ENCODE measurements around the gene UBE4B.

UBE4B gene

DNA sequence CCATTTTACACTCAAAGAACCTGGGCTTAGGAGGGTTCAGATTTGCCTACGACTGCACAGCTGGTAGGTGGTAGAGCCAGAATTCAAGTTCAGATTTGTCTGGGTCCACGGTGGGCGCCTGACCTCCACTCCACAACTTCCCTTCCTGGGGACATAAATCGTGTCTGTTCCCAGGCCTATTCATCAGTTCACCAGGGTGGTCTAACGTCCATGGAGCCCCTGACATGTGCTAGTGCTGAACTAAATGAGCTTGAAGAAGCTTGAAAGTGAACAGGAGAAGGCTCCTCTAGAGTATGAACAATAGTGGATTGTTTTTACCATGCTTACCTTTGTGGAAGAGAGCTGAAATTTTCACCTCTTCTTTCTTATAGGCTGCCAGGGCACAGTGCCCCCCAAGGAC is 145.1 kb downstream of the UBE4B start:
- DNase-seq, result no peak
- Histone ChIP-seq H3K4me1 (ENCODE audit: control extremely low read depth in 1 of 4, control insufficient read depth in 4 of 4, insufficient read depth in 4 of 4, low read length in 3 of 4) (no peaks in the 10 kb centered on the region), H3K27me3 (replicated peaks in 2 of 5; ENCODE audit: control insufficient read depth in 4 of 5, insufficient read depth in 5 of 5, low read length in 4 of 5) (no peaks in the 10 kb centered on the region), H3K36me3 (ENCODE audit: control insufficient read depth in 4 of 4, insufficient read depth in 4 of 4, low read length in 3 of 4) (peaks cover 10 to 46% (median 34%) of the 10 kb centered on the region in 4 experiments), H3K27ac (ENCODE audit: insufficient read depth in 1 of 2, low read depth in 1 of 2, low read length in 2 of 2, poor library complexity in 1 of 2, severe bottlenecking in 2 of 2) (no peak overlapping the region), H3K9me3 (ENCODE audit: control extremely low read depth in 1 of 5, control insufficient read depth in 4 of 5, insufficient read depth in 2 of 5, low read depth in 1 of 5, low read length in 4 of 5) (peaks cover 0 to 4% (median 1%) of the 10 kb centered on the region in 5 experiments), H3K4me3 (ENCODE audit: control insufficient read depth in 1 of 7, extremely low read depth in 1 of 7, insufficient read depth in 4 of 7, low read depth in 2 of 7, low read length in 6 of 7) (no peak overlapping the region)
- ChIA-PET POLR2A (no interaction called here), CTCF (no interaction called here)
- WGBS (ENCODE audit: insufficient coverage), result 58% methylated on average over 5 of the region's 5 CpGs

DNA sequence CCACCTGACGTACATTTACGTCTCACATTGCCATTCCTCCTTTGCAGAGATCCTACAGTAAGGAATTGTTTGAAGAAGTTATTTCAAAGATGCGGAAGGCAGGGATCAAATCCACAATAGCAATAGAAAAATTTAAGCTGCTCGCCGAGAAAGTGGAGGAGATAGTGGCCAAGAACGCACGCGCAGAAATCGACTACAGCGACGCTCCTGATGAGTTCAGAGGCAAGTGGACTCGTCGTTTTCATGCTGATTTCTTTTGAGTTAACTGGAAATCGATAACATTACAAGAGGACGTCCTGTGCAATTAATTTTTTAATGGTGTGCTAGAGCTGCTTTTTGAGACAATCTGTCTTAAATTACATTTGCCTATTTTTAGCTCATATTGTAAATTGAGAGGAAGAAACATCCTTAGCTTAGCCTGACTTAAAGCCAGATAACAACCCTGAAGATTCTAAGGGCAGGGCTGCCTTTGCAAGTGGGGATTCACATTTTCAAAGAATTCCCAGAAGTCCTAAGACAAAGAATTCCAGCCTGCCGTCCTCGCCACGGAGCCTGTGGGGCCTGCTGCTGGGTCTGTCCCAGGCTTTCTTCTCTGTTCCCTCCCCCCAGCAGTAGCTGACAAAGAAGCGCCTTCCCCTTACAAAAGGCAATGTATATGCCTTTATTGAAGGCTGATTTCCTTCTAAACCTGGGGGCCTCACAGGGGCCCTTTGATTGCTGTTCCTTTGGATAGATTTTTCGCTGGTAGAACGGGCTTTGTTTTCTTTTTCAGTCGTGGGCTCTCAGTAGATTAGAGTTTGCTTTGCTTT is 146.0 kb downstream of the UBE4B start:
- no peaks in the 10 kb centered on the region for H3K27me3 ChIP-seq (replicated peaks in 2 of 5; ENCODE audit: control insufficient read depth in 4 of 5, insufficient read depth in 5 of 5, low read length in 4 of 5)
- H3K4me1 ChIP-seq (ENCODE audit: control extremely low read depth in 1 of 4, control insufficient read depth in 4 of 4, insufficient read depth in 4 of 4, low read length in 3 of 4), result no peaks in the 10 kb centered on the region
- ChIA-PET POLR2A (no interaction called here), CTCF (no interaction called here)
- DNase-seq, result no peak
- 98% methylated on average over 20 of the region's 22 CpGs for WGBS (ENCODE audit: insufficient coverage)
- H3K9me3 ChIP-seq (ENCODE audit: control extremely low read depth in 1 of 5, control insufficient read depth in 4 of 5, insufficient read depth in 2 of 5, low read depth in 1 of 5, low read length in 4 of 5), result peaks cover 0 to 4% (median 1%) of the 10 kb centered on the region in 5 experiments
- no peak overlapping the region for H3K4me3 ChIP-seq (ENCODE audit: control insufficient read depth in 1 of 7, extremely low read depth in 1 of 7, insufficient read depth in 4 of 7, low read depth in 2 of 7, low read length in 6 of 7)
- H3K36me3 ChIP-seq (ENCODE audit: control insufficient read depth in 4 of 4, insufficient read depth in 4 of 4, low read length in 3 of 4), result peaks cover 10 to 40% (median 29%) of the 10 kb centered on the region in 4 experiments
- no peak overlapping the region for H3K27ac ChIP-seq (ENCODE audit: insufficient read depth in 1 of 2, low read depth in 1 of 2, low read length in 2 of 2, poor library complexity in 1 of 2, severe bottlenecking in 2 of 2)

DNA sequence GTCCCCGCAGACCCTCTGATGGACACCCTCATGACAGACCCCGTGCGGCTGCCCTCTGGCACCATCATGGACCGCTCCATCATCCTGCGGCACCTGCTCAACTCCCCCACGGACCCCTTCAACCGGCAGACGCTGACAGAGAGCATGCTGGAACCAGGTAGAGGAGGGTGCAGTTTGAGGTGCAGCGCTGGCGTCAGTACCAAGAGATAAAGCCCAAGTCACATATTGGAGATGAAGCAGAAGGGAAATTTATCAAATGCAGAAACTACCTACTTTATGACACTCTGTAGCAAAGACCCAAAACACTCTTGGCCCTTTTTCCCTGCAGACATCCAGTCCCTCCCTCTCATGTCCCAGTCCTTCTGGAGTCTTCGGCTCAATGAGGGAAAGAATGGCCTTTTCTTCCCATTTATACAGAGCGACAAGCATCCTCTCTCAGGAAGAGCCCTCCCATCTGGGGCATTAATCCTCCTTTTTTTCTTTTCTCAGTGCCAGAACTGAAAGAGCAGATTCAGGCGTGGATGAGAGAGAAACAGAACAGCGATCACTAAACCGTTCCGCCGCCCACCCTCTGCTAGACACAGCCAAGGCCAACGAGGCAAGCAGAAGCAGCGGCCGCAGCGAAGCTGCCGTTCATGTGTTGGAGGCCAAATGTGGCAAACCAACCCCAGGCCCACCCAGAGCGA is 146.8 kb downstream of the UBE4B start:
- H3K4me3 ChIP-seq (ENCODE audit: control insufficient read depth in 1 of 7, extremely low read depth in 1 of 7, insufficient read depth in 4 of 7, low read depth in 2 of 7, low read length in 6 of 7), result no peak overlapping the region
- 96% methylated on average over 18 of the region's 23 CpGs for WGBS (ENCODE audit: insufficient coverage)
- H3K36me3 ChIP-seq (ENCODE audit: control insufficient read depth in 4 of 4, insufficient read depth in 4 of 4, low read length in 3 of 4), result peaks cover 10 to 38% (median 28%) of the 10 kb centered on the region in 4 experiments
- ChIA-PET POLR2A (no interaction called here), CTCF (no interaction called here)
- H3K9me3 ChIP-seq (ENCODE audit: control extremely low read depth in 1 of 5, control insufficient read depth in 4 of 5, insufficient read depth in 2 of 5, low read depth in 1 of 5, low read length in 4 of 5), result peaks cover 0 to 4% (median 1%) of the 10 kb centered on the region in 5 experiments
- H3K4me1 ChIP-seq (ENCODE audit: control extremely low read depth in 1 of 4, control insufficient read depth in 4 of 4, insufficient read depth in 4 of 4, low read length in 3 of 4), result no peaks in the 10 kb centered on the region
- no peak for DNase-seq
- H3K27me3 ChIP-seq (replicated peaks in 2 of 5; ENCODE audit: control insufficient read depth in 4 of 5, insufficient read depth in 5 of 5, low read length in 4 of 5), result no peaks in the 10 kb centered on the region
- no peak overlapping the region for H3K27ac ChIP-seq (ENCODE audit: insufficient read depth in 1 of 2, low read depth in 1 of 2, low read length in 2 of 2, poor library complexity in 1 of 2, severe bottlenecking in 2 of 2)

DNA sequence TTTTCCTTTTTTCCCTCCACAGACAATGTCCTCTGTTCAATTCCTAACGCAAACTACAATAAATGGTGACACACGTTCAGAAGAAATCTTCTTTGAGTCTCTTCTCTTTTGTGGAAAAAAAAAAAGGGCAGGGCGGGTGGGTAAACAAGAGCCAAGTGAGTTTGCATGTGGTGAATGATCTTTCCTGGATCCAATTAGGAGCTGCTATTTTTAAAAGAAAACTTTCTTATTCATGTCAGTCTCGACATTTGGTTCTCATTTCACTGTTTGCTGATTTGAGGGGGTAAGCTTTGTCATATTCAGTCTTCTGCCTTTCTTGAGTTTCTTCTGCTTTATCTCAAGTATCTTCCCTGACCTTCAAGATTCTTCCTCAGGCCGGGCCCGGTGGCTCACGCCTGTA is 148.4 kb downstream of the UBE4B start:
- H3K27me3 ChIP-seq (replicated peaks in 2 of 5; ENCODE audit: control insufficient read depth in 4 of 5, insufficient read depth in 5 of 5, low read length in 4 of 5), result no peaks in the 10 kb centered on the region
- ChIA-PET CTCF (no interaction called here), POLR2A (interaction anchor here (0.7 kb wide), 1 partner anchor 24 kb away, joined by 3 read pairs; no protein-coding TSS in a partner anchor)
- peaks cover under 1 to 25% (median 20%) of the 10 kb centered on the region in 4 experiments for H3K36me3 ChIP-seq (ENCODE audit: control insufficient read depth in 4 of 4, insufficient read depth in 4 of 4, low read length in 3 of 4)
- no peak overlapping the region for H3K27ac ChIP-seq (ENCODE audit: insufficient read depth in 1 of 2, low read depth in 1 of 2, low read length in 2 of 2, poor library complexity in 1 of 2, severe bottlenecking in 2 of 2)
- H3K4me1 ChIP-seq (ENCODE audit: control extremely low read depth in 1 of 4, control insufficient read depth in 4 of 4, insufficient read depth in 4 of 4, low read length in 3 of 4), result no peaks in the 10 kb centered on the region
- no peak for DNase-seq
- no peaks in the 10 kb centered on the region for H3K9me3 ChIP-seq (ENCODE audit: control extremely low read depth in 1 of 5, control insufficient read depth in 4 of 5, insufficient read depth in 2 of 5, low read depth in 1 of 5, low read length in 4 of 5)
- WGBS (ENCODE audit: insufficient coverage), result 86% methylated on average over 1 of the region's 7 CpGs
- H3K4me3 ChIP-seq (ENCODE audit: control insufficient read depth in 1 of 7, extremely low read depth in 1 of 7, insufficient read depth in 4 of 7, low read depth in 2 of 7, low read length in 6 of 7), result no peak overlapping the region

DNA sequence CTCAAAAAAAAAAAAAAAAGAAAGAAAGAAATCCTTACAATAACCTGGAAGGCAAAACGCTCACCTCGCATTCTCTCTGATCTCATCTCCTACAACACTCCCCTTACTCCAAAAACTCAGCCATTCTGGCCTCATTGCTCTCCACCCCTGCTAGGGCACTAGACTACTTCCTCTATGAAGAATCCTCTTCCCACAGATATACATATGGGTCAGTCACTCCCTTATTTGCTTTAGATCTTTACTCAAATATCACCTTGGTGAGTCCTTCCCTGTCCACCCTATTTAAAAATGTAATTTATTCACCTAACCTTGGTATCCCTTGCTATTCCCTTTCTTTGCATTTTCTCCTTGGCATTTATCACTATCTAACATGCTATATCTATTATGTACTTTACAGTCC is 153.0 kb downstream of the UBE4B start:
- WGBS (ENCODE audit: insufficient coverage), result 100% methylated on average over 1 of the region's 2 CpGs
- no peak overlapping the region for H3K27ac ChIP-seq (ENCODE audit: insufficient read depth in 1 of 2, low read depth in 1 of 2, low read length in 2 of 2, poor library complexity in 1 of 2, severe bottlenecking in 2 of 2)
- no peak for DNase-seq
- no peak overlapping the region for H3K4me3 ChIP-seq (ENCODE audit: control insufficient read depth in 1 of 7, extremely low read depth in 1 of 7, insufficient read depth in 4 of 7, low read depth in 2 of 7, low read length in 6 of 7)
- H3K36me3 ChIP-seq (ENCODE audit: control insufficient read depth in 4 of 4, insufficient read depth in 4 of 4, low read length in 3 of 4), result peaks cover 0 to 2% (median under 1%) of the 10 kb centered on the region in 4 experiments
- H3K9me3 ChIP-seq (ENCODE audit: control extremely low read depth in 1 of 5, control insufficient read depth in 4 of 5, insufficient read depth in 2 of 5, low read depth in 1 of 5, low read length in 4 of 5), result no peaks in the 10 kb centered on the region
- H3K4me1 ChIP-seq (ENCODE audit: control extremely low read depth in 1 of 4, control insufficient read depth in 4 of 4, insufficient read depth in 4 of 4, low read length in 3 of 4), result no peaks in the 10 kb centered on the region
- CTCF ChIA-PET, result no interaction called here
- POLR2A ChIA-PET, result no interaction called here
- no peaks in the 10 kb centered on the region for H3K27me3 ChIP-seq (replicated peaks in 2 of 5; ENCODE audit: control insufficient read depth in 4 of 5, insufficient read depth in 5 of 5, low read length in 4 of 5)

DNA sequence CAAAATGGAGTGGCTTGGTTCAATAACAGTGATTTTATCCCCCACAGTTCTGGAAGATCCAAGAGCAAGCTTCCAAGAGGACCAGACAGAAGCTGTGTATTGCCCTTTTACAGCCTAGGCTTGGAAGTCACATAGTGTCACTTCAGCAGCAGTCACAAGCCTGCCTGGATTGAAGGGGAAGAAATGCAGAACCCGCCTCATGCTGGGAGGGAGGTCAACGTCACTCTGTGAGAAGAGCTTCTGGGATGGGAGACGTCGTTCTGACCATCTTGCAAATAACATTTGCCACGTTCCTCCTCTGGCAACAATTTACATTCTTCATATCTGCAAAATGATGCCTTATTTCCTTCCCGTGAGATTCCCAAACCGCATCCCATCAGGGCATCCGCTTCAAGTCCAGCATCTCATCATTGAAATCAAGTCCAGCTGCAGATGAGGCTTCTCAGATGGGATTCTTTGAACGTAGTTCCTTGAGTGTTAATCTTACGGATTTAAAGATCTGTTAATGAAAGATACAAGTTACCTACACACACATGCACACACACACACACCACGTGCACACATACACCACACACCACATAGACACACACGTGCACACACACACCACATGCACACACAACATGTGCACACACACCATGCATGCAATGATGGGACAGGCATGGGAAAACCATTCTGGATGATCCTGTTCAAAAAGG is 153.7 kb downstream of the UBE4B start:
- H3K4me3 ChIP-seq (ENCODE audit: control insufficient read depth in 1 of 7, extremely low read depth in 1 of 7, insufficient read depth in 4 of 7, low read depth in 2 of 7, low read length in 6 of 7), result no peak overlapping the region
- H3K27me3 ChIP-seq (replicated peaks in 2 of 5; ENCODE audit: control insufficient read depth in 4 of 5, insufficient read depth in 5 of 5, low read length in 4 of 5), result no peaks in the 10 kb centered on the region
- DNase-seq, result peak in 2 of 3 donors; percentile 28 to 59
- no peaks in the 10 kb centered on the region for H3K4me1 ChIP-seq (ENCODE audit: control extremely low read depth in 1 of 4, control insufficient read depth in 4 of 4, insufficient read depth in 4 of 4, low read length in 3 of 4)
- 98% methylated on average over 9 of the region's 12 CpGs for WGBS (ENCODE audit: insufficient coverage)
- ChIA-PET POLR2A (no interaction called here), CTCF (no interaction called here)
- no peaks in the 10 kb centered on the region for H3K36me3 ChIP-seq (ENCODE audit: control insufficient read depth in 4 of 4, insufficient read depth in 4 of 4, low read length in 3 of 4)
- H3K9me3 ChIP-seq (ENCODE audit: control extremely low read depth in 1 of 5, control insufficient read depth in 4 of 5, insufficient read depth in 2 of 5, low read depth in 1 of 5, low read length in 4 of 5), result no peaks in the 10 kb centered on the region
- H3K27ac ChIP-seq (ENCODE audit: insufficient read depth in 1 of 2, low read depth in 1 of 2, low read length in 2 of 2, poor library complexity in 1 of 2, severe bottlenecking in 2 of 2), result no peak overlapping the region

DNA sequence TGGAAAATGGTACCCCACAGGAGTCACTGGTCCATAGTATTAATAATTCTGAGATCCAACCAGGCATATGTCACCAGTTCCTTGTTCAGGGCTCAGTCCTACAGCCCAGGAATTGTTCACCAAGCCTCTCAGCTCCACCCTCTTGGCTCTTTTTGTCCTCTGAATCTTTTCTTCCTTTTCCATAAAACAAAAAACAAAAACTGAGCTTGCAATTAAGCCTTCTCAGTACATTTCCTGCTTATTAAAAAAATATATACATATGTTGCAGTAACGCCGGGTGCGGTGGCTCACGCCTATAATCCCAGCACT is 154.2 kb downstream of the UBE4B start:
- ChIA-PET POLR2A (no interaction called here), CTCF (no interaction called here)
- no CpG with 5 or more reads among the region's 4 CpGs for WGBS (ENCODE audit: insufficient coverage)
- no peaks in the 10 kb centered on the region for H3K4me1 ChIP-seq (ENCODE audit: control extremely low read depth in 1 of 4, control insufficient read depth in 4 of 4, insufficient read depth in 4 of 4, low read length in 3 of 4)
- H3K9me3 ChIP-seq (ENCODE audit: control extremely low read depth in 1 of 5, control insufficient read depth in 4 of 5, insufficient read depth in 2 of 5, low read depth in 1 of 5, low read length in 4 of 5), result no peaks in the 10 kb centered on the region
- no peak overlapping the region for H3K4me3 ChIP-seq (ENCODE audit: control insufficient read depth in 1 of 7, extremely low read depth in 1 of 7, insufficient read depth in 4 of 7, low read depth in 2 of 7, low read length in 6 of 7)
- no peaks in the 10 kb centered on the region for H3K36me3 ChIP-seq (ENCODE audit: control insufficient read depth in 4 of 4, insufficient read depth in 4 of 4, low read length in 3 of 4)
- H3K27ac ChIP-seq (ENCODE audit: insufficient read depth in 1 of 2, low read depth in 1 of 2, low read length in 2 of 2, poor library complexity in 1 of 2, severe bottlenecking in 2 of 2), result no peak overlapping the region
- peak in 2 of 3 donors; percentile 44 to 53 for DNase-seq
- no peaks in the 10 kb centered on the region for H3K27me3 ChIP-seq (replicated peaks in 2 of 5; ENCODE audit: control insufficient read depth in 4 of 5, insufficient read depth in 5 of 5, low read length in 4 of 5)
